Skeletal muscle tissue (tissue), 4 donors: ENCODE data around the gene JMJD6. TPM values are rescaled to one million over a fixed set of nuclear protein-coding genes. Genes with fewer than 3 reads are reported as not detected.
"Not testable (repeated sequence)": the region's sequence is repeated elsewhere in the genome, so short reads cannot be mapped to it uniquely, and the experiment has no call there.

Source experiments
- H3K27ac ChIP-seq: one replicate; pipeline ENCODE4 v1.7.0; 2013; ENCODE audit warnings: mild to moderate bottlenecking, low read depth, low read length, inconsistent platforms
- H3K27me3 ChIP-seq, 3 donors: one replicate each; pipeline ENCODE4 v1.7.0; 2013; ENCODE audit warnings: low read length in 3 of 3; ENCODE audit not compliant: control insufficient read depth in 3 of 3, insufficient read depth in 3 of 3
- H3K36me3 ChIP-seq, 3 donors: one replicate each; pipeline ENCODE4 v1.7.0; 2013; ENCODE audit warnings: low read length in 3 of 3; ENCODE audit not compliant: control insufficient read depth in 3 of 3, insufficient read depth in 3 of 3
- H3K4me1 ChIP-seq, 3 donors: one replicate each; pipeline ENCODE4 v1.7.0; 2013; ENCODE audit warnings: low read length in 3 of 3, mild to moderate bottlenecking in 3 of 3; ENCODE audit not compliant: control insufficient read depth in 3 of 3, insufficient read depth in 3 of 3
- H3K4me3 ChIP-seq, 3 donors: one replicate each; pipeline ENCODE4 v1.7.0; 2013; ENCODE audit warnings: low read length in 3 of 3
- H3K9ac ChIP-seq, 3 donors: one replicate each; pipeline ENCODE4 v1.7.0; 2013; ENCODE audit warnings: low read length in 3 of 3, mild to moderate bottlenecking in 3 of 3, moderate library complexity in 2 of 3, low read depth in 1 of 3
- H3K9me3 ChIP-seq, 3 donors: one replicate each; pipeline ENCODE4 v1.7.0; 2013; ENCODE audit warnings: low read length in 3 of 3; ENCODE audit not compliant: control insufficient read depth in 3 of 3
- total RNA-seq: library from RNA; depleted of rRNA; stranded (reverse); fragments of >200 nt; gene quantifications from one replicate; pipeline ENCODE4 v1.2.3, GENCODE V29; 2014
- donor health status: Osteomylitis.

The JMJD6 gene
- total RNA-seq, 1 donor from 2014 or later, result 6.8 TPM

DNA sequence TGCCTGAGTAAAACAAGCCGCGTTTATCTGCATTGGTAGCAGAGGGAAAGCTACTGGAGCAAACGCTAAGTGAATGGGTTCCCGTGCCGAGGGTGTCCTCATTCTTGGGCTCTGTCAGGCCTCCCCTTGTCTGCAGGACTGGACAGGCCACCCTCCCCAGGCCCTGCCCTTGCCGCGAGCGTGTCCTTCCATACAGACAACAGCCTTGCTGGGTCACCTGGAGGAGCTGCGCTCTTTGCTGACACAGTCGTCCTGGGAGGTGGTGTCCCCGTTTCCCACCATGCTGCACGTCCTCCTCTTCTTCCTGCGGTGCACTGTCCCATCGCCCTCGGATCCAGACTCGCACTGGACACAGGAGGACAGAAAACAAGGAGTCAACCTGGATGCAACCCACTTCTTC, 7.9 kb downstream of the JMJD6 start:
- H3K4me3 ChIP-seq, result no peak overlapping the region
- H3K36me3 ChIP-seq, result peaks cover 75 to 83% (median 81%) of the 10 kb centered on the region in 3 donors
- H3K9me3 ChIP-seq, result no peaks in the 10 kb centered on the region
- H3K27ac ChIP-seq, result no peak overlapping the region
- H3K4me1 ChIP-seq, result peaks cover 7 to 19% (median 14%) of the 10 kb centered on the region in 3 donors
- no peak overlapping the region for H3K9ac ChIP-seq
- H3K27me3 ChIP-seq, result no peaks in the 10 kb centered on the region

DNA sequence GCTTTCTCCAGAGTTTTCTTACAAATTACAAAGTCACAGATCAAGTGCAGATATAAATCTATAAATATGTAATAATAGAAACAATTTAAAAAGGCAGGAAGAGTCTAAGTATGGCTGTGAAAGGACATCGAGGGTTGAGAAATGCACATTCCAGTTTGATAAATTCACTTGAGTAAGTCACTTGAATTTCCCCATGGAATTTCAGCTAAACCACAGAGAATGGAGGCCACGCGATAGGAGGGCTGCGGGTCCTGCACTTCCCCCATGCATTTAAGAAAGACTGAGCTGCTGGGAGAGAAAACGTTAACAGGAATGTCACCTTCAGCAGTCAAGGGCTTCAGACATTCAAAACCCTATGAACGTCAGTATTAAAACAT, 9.6 kb downstream of the JMJD6 start:
- H3K27ac ChIP-seq, result peak overlapping the region; percentile 59
- peak overlapping the region in 1 of 3 donors; percentile 27 for H3K9ac ChIP-seq
- H3K36me3 ChIP-seq, result peaks cover 67 to 79% (median 75%) of the 10 kb centered on the region in 3 donors
- peaks cover 5 to 20% (median 14%) of the 10 kb centered on the region in 3 donors for H3K4me1 ChIP-seq
- no peak overlapping the region for H3K4me3 ChIP-seq
- no peaks in the 10 kb centered on the region for H3K27me3 ChIP-seq
- H3K9me3 ChIP-seq, result no peaks in the 10 kb centered on the region

DNA sequence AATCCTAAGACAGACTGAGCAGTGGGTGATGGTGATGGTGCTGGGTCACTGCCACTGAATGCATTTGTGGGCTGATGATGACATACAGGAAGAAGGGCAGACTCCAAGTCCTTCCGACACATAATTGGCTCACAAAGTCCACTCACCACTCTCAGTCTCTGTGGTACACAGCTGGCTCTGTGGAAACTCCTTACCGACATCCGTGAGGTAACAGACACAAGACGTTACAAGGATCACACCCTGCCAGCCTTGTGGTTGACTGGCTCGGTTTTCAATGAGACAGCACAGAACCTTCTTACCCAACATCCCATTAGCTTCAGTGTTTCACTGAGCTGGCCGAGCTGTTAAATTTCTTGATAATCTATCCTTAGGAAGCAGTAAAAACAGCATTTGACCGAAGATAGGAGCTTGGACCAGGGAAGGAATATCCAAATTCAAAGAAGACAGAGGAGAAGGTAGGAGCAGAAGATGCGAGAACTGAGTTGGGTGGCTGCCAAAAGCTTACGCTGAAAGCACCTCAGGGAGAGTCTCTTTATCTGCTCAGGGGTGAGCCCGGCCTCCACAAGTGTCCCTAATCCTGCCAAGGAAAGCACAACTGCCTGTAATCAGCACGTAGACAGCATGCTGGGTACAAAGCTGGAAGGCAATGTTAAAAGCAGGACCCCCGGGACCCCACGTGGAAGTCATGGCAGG, 10.1 kb downstream of the JMJD6 start:
- peaks cover 8 to 26% (median 20%) of the 10 kb centered on the region in 3 donors for H3K4me1 ChIP-seq
- H3K27ac ChIP-seq, result peak overlapping the region; percentile 59
- no peaks in the 10 kb centered on the region for H3K9me3 ChIP-seq
- no peaks in the 10 kb centered on the region for H3K27me3 ChIP-seq
- H3K9ac ChIP-seq, result peak overlapping the region in 1 of 3 donors; percentile 29
- H3K36me3 ChIP-seq, result peaks cover 61 to 73% (median 69%) of the 10 kb centered on the region in 3 donors
- no peak overlapping the region for H3K4me3 ChIP-seq

DNA sequence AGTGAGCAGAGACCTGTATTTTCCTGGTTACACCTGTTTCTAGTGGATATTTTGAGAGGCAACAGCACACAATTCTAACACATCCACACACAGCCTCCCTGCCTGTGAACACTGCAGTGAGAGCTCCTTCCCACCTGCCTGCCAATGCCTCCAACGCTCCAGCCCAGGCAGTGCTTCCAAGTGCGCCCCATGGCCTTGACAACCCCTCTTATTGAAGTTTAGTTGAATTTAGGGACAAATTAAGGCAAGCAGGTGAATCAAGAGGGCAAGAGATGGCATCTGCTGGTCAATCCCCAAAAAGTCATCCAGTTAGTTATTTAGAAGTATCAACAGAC, 10.9 kb downstream of the JMJD6 start:
- Histone ChIP-seq H3K36me3 (peaks cover 53 to 65% (median 61%) of the 10 kb centered on the region in 3 donors), H3K4me1 (peaks cover 7 to 29% (median 23%) of the 10 kb centered on the region in 3 donors), H3K9me3 (no peaks in the 10 kb centered on the region), H3K27me3 (no peaks in the 10 kb centered on the region), H3K9ac (peak overlapping the region in 1 of 3 donors; percentile 57), H3K4me3 (no peak overlapping the region), H3K27ac (peak overlapping the region; percentile 59)

DNA sequence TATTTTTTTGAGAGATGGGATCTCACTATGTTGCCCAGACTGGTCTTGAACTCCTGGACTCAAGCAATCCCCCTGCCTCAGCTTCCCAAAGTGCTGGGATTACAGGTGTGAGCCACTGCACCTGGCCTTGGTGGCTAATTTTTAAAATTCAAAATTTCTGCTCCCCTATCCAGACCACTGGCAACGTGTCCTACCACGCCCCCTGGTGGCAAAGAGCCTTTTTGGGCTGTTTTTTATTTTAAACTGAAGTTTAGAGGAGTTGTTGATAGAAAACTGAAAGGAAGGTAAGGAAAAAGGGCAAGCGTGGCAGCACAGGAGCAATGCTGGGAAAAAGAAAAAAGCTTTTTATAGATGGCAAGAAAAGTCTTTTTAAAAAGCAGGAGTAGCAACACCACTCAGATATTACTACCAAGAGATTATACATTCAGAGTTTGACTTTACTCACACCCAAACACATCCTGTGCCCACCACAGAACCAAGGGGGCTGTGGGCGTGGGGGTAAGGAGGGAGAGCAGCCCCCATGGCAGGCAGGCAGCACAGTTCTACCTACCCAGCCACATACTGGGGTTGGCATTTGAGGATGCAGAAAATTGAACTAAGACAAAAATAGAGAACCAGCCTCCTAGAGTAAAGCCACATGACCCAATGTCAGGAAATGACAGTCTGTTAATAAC, 11.4 kb downstream of the JMJD6 start:
- Histone ChIP-seq H3K4me3 (no peak overlapping the region), H3K27ac (peak overlapping the region; percentile 59), H3K9me3 (no peaks in the 10 kb centered on the region), H3K4me1 (peaks cover 8 to 33% (median 23%) of the 10 kb centered on the region in 3 donors), H3K9ac (peak overlapping the region in 1 of 3 donors; percentile 57), H3K27me3 (no peaks in the 10 kb centered on the region), H3K36me3 (peaks cover 48 to 60% (median 56%) of the 10 kb centered on the region in 3 donors)

DNA sequence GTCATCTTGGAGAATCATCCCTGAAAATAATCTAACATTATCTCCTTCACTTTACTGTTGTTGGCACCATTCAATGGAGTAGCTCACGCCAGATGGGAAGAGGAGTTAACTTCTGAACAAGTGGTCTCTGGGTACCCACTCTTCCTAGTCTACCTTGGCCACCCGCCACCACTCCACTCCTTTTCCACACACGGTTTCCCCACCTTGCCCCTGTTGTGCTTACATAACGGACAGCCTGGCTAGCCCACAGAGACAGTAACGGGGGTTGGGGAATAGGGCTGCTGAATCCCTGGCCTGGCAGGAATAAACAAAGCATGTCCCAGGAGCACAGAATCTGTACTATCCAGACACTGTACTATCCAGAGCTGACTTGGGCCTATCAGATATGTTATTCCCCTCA, 12.1 kb downstream of the JMJD6 start:
- H3K27ac ChIP-seq, result no peak overlapping the region
- H3K4me3 ChIP-seq, result no peak overlapping the region
- no peak overlapping the region for H3K9ac ChIP-seq
- H3K4me1 ChIP-seq, result peaks cover 14 to 39% (median 27%) of the 10 kb centered on the region in 3 donors
- peaks cover 46 to 54% (median 50%) of the 10 kb centered on the region in 3 donors for H3K36me3 ChIP-seq
- no peaks in the 10 kb centered on the region for H3K9me3 ChIP-seq
- no peaks in the 10 kb centered on the region for H3K27me3 ChIP-seq

DNA sequence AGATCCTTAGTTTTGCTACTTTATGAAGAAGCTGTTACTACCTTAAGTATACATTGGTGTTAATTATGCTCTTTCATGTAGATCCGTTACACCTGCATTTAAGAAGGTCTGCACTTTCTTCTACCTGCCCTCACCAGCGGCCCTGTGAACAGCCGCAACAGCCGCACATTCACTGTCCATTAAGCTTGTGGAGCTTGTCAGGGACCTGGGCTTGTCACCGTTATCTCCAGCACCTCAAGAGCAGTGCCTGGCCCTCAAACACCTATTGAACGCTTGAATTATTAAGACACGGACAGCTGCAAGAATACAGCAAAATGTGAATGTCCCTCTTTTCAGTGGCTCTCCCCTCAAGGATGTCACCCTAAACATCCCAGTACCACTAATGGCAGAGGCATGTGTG, 12.6 kb downstream of the JMJD6 start:
- no peak overlapping the region for H3K4me3 ChIP-seq
- peaks cover 20 to 45% (median 32%) of the 10 kb centered on the region in 3 donors for H3K4me1 ChIP-seq
- H3K9me3 ChIP-seq, result no peaks in the 10 kb centered on the region
- H3K27ac ChIP-seq, result no peak overlapping the region
- no peaks in the 10 kb centered on the region for H3K27me3 ChIP-seq
- H3K36me3 ChIP-seq, result peaks cover 45 to 51% (median 46%) of the 10 kb centered on the region in 3 donors
- peak overlapping the region in 1 of 3 donors; percentile 8 for H3K9ac ChIP-seq

DNA sequence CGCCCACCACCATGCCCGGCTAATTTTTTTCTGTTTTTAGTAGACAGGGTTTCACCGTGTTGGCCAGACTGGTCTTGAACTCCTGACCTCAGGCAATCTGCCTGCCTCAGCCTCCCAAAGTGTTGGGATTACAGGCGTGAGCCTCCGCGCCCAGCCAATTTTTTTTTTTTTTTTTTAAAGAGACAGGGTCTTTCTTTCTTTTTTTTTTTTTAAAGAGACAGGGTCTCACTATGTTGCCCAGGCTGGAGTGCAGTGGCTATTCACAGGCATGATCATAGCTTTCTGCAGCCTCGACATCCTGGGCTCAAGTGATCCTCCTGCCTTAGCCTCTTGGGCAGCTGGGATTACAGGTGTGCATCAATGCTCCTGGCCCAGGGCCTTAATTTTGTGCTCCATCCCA, 14.1 kb downstream of the JMJD6 start:
- H3K4me3 ChIP-seq, H3K9ac ChIP-seq, H3K27ac ChIP-seq, H3K27me3 ChIP-seq, H3K9me3 ChIP-seq: not testable (repeated sequence)
- peaks cover 36 to 39% (median 37%) of the 10 kb centered on the region in 3 donors for H3K36me3 ChIP-seq
- peaks cover 34 to 59% (median 45%) of the 10 kb centered on the region in 3 donors for H3K4me1 ChIP-seq

DNA sequence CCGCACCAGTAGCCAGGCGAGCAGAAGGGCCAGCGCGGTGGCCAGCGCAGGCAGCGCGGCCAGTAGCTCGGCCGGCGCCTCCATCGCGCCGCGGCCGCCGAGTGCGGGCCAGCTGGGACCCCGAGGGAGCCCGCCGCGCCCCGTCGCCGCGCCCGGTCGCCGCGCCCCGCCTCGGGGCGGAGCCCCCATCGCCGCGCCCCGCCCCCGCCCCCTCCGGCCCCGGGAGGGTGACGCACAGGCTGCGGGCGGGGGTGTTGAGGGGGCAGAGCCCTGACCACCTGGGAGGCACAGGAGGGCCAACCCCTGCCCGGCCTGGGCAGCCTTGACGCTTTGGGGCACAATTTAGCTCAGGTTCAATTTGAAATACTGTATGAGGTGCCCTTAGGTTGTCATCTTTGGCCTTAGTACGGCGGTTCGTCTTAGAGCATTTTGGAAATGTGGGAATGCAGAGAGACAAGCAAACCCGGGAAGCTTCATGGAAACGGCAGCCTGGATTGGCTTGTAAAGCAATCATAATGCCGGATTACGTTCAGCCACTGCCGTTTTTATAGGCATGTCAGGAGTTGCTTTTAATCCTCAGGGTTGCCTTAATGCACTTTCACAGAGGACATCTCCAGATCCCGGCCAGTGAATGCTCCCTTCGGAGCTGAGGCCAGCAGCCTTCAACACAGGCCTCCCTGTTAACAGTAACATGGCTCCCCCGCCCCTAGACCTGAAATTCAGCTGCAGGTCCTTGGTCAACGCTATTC, 15.4 kb downstream of the JMJD6 start, which contains the start of gene MXRA7:
Gene MXRA7 (minus strand): TSS at position 103 of the 749 bp plus-strand sequence. CDS start 19 bp downstream, at position 84.
- Histone ChIP-seq H3K9ac (peak within 1 kb of the TSS; percentile 81 to 89 (median 85)), H3K36me3 (peaks cover 23 to 27% (median 24%) of the 10 kb centered on the region in 3 donors), H3K9me3 (no peaks in the 10 kb centered on the region), H3K4me1 (peaks cover 35 to 60% (median 43%) of the 10 kb centered on the region in 3 donors), H3K4me3 (peak within 1 kb of the TSS; percentile 77 to 85 (median 83)), H3K27me3 (no peaks in the 10 kb centered on the region), H3K27ac (peak within 1 kb of the TSS; percentile 83)
